ENCODE results near the gene MITD1. TPM values are rescaled to one million over a fixed set of nuclear protein-coding genes. Genes with fewer than 3 reads are reported as not detected.

MITD1 gene
- total and polyA plus RNA-seq, 2 of the 13 experiments (the other 11 are each of a cell fraction or from before 2014, with no cell fraction given): 17.8 to 43.7 TPM

DNA sequence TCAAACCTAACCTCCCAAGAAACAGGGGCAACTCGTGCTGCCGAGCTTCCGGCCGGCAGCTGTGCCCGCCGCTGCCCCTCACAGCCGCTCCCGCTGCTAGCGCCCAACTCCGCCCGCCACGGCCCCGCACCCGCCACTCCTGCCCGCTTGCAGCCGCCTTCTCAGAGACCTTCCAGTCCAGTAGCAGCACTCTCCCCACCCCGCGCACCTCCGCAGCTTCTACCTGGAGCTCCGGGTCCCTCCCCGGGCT is 40.1 kb downstream of the MITD1 start (continued):
- TF ChIP-seq, protein P1, sequence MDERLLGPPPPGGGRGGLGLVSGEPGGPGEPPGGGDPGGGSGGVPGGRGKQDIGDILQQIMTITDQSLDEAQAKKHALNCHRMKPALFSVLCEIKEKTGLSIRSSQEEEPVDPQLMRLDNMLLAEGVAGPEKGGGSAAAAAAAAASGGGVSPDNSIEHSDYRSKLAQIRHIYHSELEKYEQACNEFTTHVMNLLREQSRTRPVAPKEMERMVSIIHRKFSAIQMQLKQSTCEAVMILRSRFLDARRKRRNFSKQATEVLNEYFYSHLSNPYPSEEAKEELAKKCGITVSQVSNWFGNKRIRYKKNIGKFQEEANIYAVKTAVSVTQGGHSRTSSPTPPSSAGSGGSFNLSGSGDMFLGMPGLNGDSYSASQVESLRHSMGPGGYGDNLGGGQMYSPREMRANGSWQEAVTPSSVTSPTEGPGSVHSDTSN (CRISPR knock-in tag; IDR thresholded peaks at IDR 0.05): no peak
- TF ChIP-seq, protein P2, sequence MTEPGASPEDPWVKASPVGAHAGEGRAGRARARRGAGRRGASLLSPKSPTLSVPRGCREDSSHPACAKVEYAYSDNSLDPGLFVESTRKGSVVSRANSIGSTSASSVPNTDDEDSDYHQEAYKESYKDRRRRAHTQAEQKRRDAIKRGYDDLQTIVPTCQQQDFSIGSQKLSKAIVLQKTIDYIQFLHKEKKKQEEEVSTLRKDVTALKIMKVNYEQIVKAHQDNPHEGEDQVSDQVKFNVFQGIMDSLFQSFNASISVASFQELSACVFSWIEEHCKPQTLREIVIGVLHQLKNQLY (CRISPR knock-in tag; IDR thresholded peaks at IDR 0.05): no peak; the same call in 1 of the 2 replicates
- peak; percentile 40; the same call in 1 of the 2 replicates for TF ChIP-seq ZSCAN21 (CRISPR knock-in tag; IDR thresholded peaks at IDR 0.05; ENCODE audit: borderline replicate concordance)
- no peak; the same call in 1 of the 2 replicates for TF ChIP-seq GLI4 (CRISPR knock-in tag; IDR thresholded peaks at IDR 0.05; ENCODE audit: borderline replicate concordance)
- peak; percentile 87 for TF ChIP-seq GABPB1 (CRISPR knock-in tag; IDR thresholded peaks at IDR 0.05)
- TF ChIP-seq FOSL2 (CRISPR knock-in tag; IDR thresholded peaks at IDR 0.05): no peak
- TF ChIP-seq KDM1A (CRISPR knock-in tag; IDR thresholded peaks at IDR 0.05): no peak
- TF ChIP-seq ZSCAN30 (CRISPR knock-in tag; IDR thresholded peaks at IDR 0.05): no peak
- TF ChIP-seq, protein P3, sequence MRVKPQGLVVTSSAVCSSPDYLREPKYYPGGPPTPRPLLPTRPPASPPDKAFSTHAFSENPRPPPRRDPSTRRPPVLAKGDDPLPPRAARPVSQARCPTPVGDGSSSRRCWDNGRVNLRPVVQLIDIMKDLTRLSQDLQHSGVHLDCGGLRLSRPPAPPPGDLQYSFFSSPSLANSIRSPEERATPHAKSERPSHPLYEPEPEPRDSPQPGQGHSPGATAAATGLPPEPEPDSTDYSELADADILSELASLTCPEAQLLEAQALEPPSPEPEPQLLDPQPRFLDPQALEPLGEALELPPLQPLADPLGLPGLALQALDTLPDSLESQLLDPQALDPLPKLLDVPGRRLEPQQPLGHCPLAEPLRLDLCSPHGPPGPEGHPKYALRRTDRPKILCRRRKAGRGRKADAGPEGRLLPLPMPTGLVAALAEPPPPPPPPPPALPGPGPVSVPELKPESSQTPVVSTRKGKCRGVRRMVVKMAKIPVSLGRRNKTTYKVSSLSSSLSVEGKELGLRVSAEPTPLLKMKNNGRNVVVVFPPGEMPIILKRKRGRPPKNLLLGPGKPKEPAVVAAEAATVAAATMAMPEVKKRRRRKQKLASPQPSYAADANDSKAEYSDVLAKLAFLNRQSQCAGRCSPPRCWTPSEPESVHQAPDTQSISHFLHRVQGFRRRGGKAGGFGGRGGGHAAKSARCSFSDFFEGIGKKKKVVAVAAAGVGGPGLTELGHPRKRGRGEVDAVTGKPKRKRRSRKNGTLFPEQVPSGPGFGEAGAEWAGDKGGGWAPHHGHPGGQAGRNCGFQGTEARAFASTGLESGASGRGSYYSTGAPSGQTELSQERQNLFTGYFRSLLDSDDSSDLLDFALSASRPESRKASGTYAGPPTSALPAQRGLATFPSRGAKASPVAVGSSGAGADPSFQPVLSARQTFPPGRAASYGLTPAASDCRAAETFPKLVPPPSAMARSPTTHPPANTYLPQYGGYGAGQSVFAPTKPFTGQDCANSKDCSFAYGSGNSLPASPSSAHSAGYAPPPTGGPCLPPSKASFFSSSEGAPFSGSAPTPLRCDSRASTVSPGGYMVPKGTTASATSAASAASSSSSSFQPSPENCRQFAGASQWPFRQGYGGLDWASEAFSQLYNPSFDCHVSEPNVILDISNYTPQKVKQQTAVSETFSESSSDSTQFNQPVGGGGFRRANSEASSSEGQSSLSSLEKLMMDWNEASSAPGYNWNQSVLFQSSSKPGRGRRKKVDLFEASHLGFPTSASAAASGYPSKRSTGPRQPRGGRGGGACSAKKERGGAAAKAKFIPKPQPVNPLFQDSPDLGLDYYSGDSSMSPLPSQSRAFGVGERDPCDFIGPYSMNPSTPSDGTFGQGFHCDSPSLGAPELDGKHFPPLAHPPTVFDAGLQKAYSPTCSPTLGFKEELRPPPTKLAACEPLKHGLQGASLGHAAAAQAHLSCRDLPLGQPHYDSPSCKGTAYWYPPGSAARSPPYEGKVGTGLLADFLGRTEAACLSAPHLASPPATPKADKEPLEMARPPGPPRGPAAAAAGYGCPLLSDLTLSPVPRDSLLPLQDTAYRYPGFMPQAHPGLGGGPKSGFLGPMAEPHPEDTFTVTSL (CRISPR knock-in tag; IDR thresholded peaks at IDR 0.05; ENCODE audit: borderline replicate concordance): no peak
- TF ChIP-seq, protein P4, sequence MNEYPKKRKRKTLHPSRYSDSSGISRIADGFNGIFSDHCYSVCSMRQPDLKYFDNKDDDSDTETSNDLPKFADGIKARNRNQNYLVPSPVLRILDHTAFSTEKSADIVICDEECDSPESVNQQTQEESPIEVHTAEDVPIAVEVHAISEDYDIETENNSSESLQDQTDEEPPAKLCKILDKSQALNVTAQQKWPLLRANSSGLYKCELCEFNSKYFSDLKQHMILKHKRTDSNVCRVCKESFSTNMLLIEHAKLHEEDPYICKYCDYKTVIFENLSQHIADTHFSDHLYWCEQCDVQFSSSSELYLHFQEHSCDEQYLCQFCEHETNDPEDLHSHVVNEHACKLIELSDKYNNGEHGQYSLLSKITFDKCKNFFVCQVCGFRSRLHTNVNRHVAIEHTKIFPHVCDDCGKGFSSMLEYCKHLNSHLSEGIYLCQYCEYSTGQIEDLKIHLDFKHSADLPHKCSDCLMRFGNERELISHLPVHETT (CRISPR knock-in tag; conservative IDR thresholded peaks at IDR 0.05): no peak
- TF ChIP-seq SMAD9 (CRISPR knock-in tag; IDR thresholded peaks at IDR 0.05): no peak; the same call in 1 of the 2 replicates
- TF ChIP-seq, protein P5, sequence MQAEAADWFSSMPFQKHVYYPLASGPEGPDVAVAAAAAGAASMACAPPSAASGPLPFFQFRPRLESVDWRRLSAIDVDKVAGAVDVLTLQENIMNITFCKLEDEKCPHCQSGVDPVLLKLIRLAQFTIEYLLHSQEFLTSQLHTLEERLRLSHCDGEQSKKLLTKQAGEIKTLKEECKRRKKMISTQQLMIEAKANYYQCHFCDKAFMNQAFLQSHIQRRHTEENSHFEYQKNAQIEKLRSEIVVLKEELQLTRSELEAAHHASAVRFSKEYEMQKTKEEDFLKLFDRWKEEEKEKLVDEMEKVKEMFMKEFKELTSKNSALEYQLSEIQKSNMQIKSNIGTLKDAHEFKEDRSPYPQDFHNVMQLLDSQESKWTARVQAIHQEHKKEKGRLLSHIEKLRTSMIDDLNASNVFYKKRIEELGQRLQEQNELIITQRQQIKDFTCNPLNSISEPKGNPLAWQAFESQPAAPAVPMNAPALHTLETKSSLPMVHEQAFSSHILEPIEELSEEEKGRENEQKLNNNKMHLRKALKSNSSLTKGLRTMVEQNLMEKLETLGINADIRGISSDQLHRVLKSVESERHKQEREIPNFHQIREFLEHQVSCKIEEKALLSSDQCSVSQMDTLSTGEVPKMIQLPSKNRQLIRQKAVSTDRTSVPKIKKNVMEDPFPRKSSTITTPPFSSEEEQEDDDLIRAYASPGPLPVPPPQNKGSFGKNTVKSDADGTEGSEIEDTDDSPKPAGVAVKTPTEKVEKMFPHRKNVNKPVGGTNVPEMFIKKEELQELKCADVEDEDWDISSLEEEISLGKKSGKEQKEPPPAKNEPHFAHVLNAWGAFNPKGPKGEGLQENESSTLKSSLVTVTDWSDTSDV (CRISPR knock-in tag; IDR thresholded peaks at IDR 0.05): no peak
- peak; percentile 74 for TF ChIP-seq ZFY (CRISPR knock-in tag; IDR thresholded peaks at IDR 0.05)
- no peak; the same call in 1 of the 2 replicates for TF ChIP-seq ZNF331 (CRISPR knock-in tag; IDR thresholded peaks at IDR 0.05)
- TF ChIP-seq POLR2G (IDR thresholded peaks at IDR 0.05; ENCODE audit: low read depth, low read length): no peak; the same call in 1 of the 2 replicates
- peak; percentile 22 for TF ChIP-seq ZNF781 (CRISPR knock-in tag; IDR thresholded peaks at IDR 0.05; ENCODE audit: borderline replicate concordance, not compliant biosample characterization)
- TF ChIP-seq ZFYVE20 (CRISPR knock-in tag; IDR thresholded peaks at IDR 0.05; ENCODE audit: borderline replicate concordance, low read depth): no peak; the same call in 1 of the 2 replicates
- TF ChIP-seq, protein P6, sequence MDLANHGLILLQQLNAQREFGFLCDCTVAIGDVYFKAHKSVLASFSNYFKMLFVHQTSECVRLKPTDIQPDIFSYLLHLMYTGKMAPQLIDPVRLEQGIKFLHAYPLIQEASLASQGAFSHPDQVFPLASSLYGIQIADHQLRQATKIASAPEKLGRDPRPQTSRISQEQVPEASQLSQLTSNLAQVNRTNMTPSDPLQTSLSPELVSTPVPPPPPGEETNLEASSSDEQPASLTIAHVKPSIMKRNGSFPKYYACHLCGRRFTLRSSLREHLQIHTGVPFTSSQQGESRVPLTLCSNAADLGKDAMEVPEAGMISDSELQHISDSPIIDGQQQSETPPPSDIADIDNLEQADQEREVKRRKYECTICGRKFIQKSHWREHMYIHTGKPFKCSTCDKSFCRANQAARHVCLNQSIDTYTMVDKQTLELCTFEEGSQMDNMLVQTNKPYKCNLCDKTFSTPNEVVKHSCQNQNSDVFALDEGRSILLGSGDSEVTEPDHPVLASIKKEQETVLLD (CRISPR knock-in tag; IDR thresholded peaks at IDR 0.05; ENCODE audit: low read depth): no peak

Data from HepG2 (cell line).